ENCODE results near the gene PLEKHB2.

Gene PLEKHB2

GRCh38 chr2:131152074-131152473 is 46.9 kb downstream of the PLEKHB2 start:
- no peak for ATAC-seq
- TF ChIP-seq ZFP30 (CRISPR knock-in tag; IDR thresholded peaks at IDR 0.05) (no peak), PPARA (CRISPR knock-in tag; IDR thresholded peaks at IDR 0.05; ENCODE audit: borderline replicate concordance) (no peak), TOX (CRISPR knock-in tag; IDR thresholded peaks at IDR 0.05; ENCODE audit: borderline replicate concordance) (no peak), TCF4 (CRISPR knock-in tag; IDR thresholded peaks at IDR 0.05; ENCODE audit: borderline replicate concordance) (no peak), ZNF70 (CRISPR knock-in tag; IDR thresholded peaks at IDR 0.05) (no peak), ZNF8 (CRISPR knock-in tag; IDR thresholded peaks at IDR 0.05) (no peak), POU6F1 (CRISPR knock-in tag; IDR thresholded peaks at IDR 0.05; ENCODE audit: borderline replicate concordance, low read depth) (no peak), ZNF565 (CRISPR knock-in tag; conservative IDR thresholded peaks at IDR 0.05; ENCODE audit: low read depth) (no peak), CSRNP3 (CRISPR knock-in tag; IDR thresholded peaks at IDR 0.05) (no peak)

- ATAC-seq, result peak; percentile 41
- no peak for TF ChIP-seq CSDC2 (CRISPR knock-in tag; IDR thresholded peaks at IDR 0.05)
- no peak for TF ChIP-seq ARNTL (CRISPR knock-in tag; IDR thresholded peaks at IDR 0.05; ENCODE audit: borderline replicate concordance, low read depth)
- no peak for TF ChIP-seq SNAI2 (CRISPR knock-in tag; IDR thresholded peaks at IDR 0.05)
- no peak for TF ChIP-seq ISL1 (CRISPR knock-in tag; IDR thresholded peaks at IDR 0.05)
- TF ChIP-seq ZNF8 (CRISPR knock-in tag; IDR thresholded peaks at IDR 0.05), result no peak
- TF ChIP-seq GLIS3 (CRISPR knock-in tag; IDR thresholded peaks at IDR 0.05), result no peak
- TF ChIP-seq OSR1 (CRISPR knock-in tag; IDR thresholded peaks at IDR 0.05), result no peak
Observed at GRCh38 chr2:131153529-131153928, 48.4 kb downstream of the PLEKHB2 start.

- ATAC-seq, result peak; percentile 95
Observed at GRCh38 chr2:131154071-131154531, 49.0 kb downstream of the PLEKHB2 start.

More at GRCh38 chr2:131154071-131154531, 49.0 kb downstream of the PLEKHB2 start:
- no peak for TF ChIP-seq TSHZ2 (CRISPR knock-in tag; IDR thresholded peaks at IDR 0.05)
- TF ChIP-seq OSR1 (CRISPR knock-in tag; IDR thresholded peaks at IDR 0.05), result no peak
- no peak for TF ChIP-seq ZNF565 (CRISPR knock-in tag; conservative IDR thresholded peaks at IDR 0.05; ENCODE audit: low read depth)
- TF ChIP-seq ZFP30 (CRISPR knock-in tag; IDR thresholded peaks at IDR 0.05), result no peak
- TF ChIP-seq ZNF8 (CRISPR knock-in tag; IDR thresholded peaks at IDR 0.05), result no peak
- no peak for TF ChIP-seq RARB (CRISPR knock-in tag; IDR thresholded peaks at IDR 0.05)
- TF ChIP-seq ZC3H10 (CRISPR knock-in tag; IDR thresholded peaks at IDR 0.05), result no peak
- no peak for TF ChIP-seq TOX (CRISPR knock-in tag; IDR thresholded peaks at IDR 0.05; ENCODE audit: borderline replicate concordance)
- TF ChIP-seq PATZ1 (CRISPR knock-in tag; IDR thresholded peaks at IDR 0.05; ENCODE audit: borderline replicate concordance), result no peak
- no peak for TF ChIP-seq PPARA (CRISPR knock-in tag; IDR thresholded peaks at IDR 0.05; ENCODE audit: borderline replicate concordance)
- no peak for TF ChIP-seq POU6F1 (CRISPR knock-in tag; IDR thresholded peaks at IDR 0.05; ENCODE audit: borderline replicate concordance, low read depth)
- TF ChIP-seq ZNF70 (CRISPR knock-in tag; IDR thresholded peaks at IDR 0.05), result no peak
- TF ChIP-seq CREB5 (CRISPR knock-in tag; IDR thresholded peaks at IDR 0.05; ENCODE audit: low read depth), result no peak
- no peak for TF ChIP-seq ISL1 (CRISPR knock-in tag; IDR thresholded peaks at IDR 0.05)
- no peak for TF ChIP-seq CSRNP3 (CRISPR knock-in tag; IDR thresholded peaks at IDR 0.05)
- no peak for TF ChIP-seq ARNTL (CRISPR knock-in tag; IDR thresholded peaks at IDR 0.05; ENCODE audit: borderline replicate concordance, low read depth)

Measured in SK-N-SH treated with all-trans-retinoic acid at 6 μM for 48 hours (cell line).